Upper lobe of right lung (tissue), 1 donor: Measurements from ENCODE around the gene LYPD6B. TPM values are rescaled to one million over a fixed set of nuclear protein-coding genes. Genes with fewer than 3 reads are reported as not detected.

Experiments
- ATAC-seq: fragments of 200-7000 bp; cut with Tn5 transposase; one replicate; pipeline ENCODE4 v1.9.1; 2020; ENCODE audit warnings: mild to moderate bottlenecking, moderate library complexity
- DNase-seq: peaks from one replicate; pipeline ENCODE4 v3.0.0-alpha.2; 2020
- H3K27ac ChIP-seq: fragments of 200-600 bp; one replicate; pipeline ENCODE4 v1.8.0; 2022
- H3K27me3 ChIP-seq: fragments of 200-600 bp; one replicate; pipeline ENCODE4 v1.8.0; 2022; ENCODE audit warnings: mild to moderate bottlenecking
- H3K36me3 ChIP-seq: fragments of 200-600 bp; one replicate; pipeline ENCODE4 v1.8.0; 2022
- H3K4me1 ChIP-seq: fragments of 200-600 bp; one replicate; pipeline ENCODE4 v1.8.0; 2022
- H3K4me3 ChIP-seq: fragments of 200-600 bp; one replicate; pipeline ENCODE4 v1.8.0; 2022; ENCODE audit warnings: mild to moderate bottlenecking
- H3K9me3 ChIP-seq: fragments of 200-600 bp; one replicate; pipeline ENCODE4 v1.8.0; 2022
- CTCF ChIP-seq: fragments of 200-600 bp; IDR thresholded peaks from one replicate; pipeline ENCODE4 v1.8.0; 2022; ENCODE audit warnings: antibody characterized with exemption
- intact Hi-C: fragments of 100-400 bp; cut with DNase I; formaldehyde crosslinking; loops from one replicate; pipeline ENCODE4 v1.11.0; 2022
- total RNA-seq: library from RNA; stranded (reverse); fragmentation: NEBNext Ultra II Directional; extraction: Animal tissue kit (Norgen Biotek cat#: 25700); gene quantifications from one replicate; pipeline ENCODE4 v1.2.1, GENCODE V29; 2021
- donor health status: DM: no; HTN: yes; CAD: no; lungs with severe emphysema.

LYPD6B gene
- total RNA-seq, 1 donor from 2014 or later: 0.78 TPM

- H3K9me3 ChIP-seq: no peaks in the 10 kb centered on the region
- ATAC-seq: no peak
- intact Hi-C loops: no loop called here
- no peaks in the 10 kb centered on the region for H3K4me1 ChIP-seq
- no peaks in the 10 kb centered on the region for H3K27me3 ChIP-seq
- H3K27ac ChIP-seq: no peak overlapping the region
- H3K36me3 ChIP-seq: no peaks in the 10 kb centered on the region
- TF ChIP-seq CTCF: no peak
- H3K4me3 ChIP-seq: no peak overlapping the region
- no peak for DNase-seq
Observed at GRCh38 chr2:149077861-149078260, 39.4 kb downstream of the LYPD6B start.

GRCh38 chr2:149080099-149080498, 41.6 kb downstream of the LYPD6B start:
- Histone ChIP-seq H3K9me3 (no peaks in the 10 kb centered on the region), H3K36me3 (no peaks in the 10 kb centered on the region), H3K27me3 (no peaks in the 10 kb centered on the region), H3K4me3 (no peak overlapping the region), H3K27ac (no peak overlapping the region), H3K4me1 (no peaks in the 10 kb centered on the region)
- DNase-seq: no peak
- no peak for ATAC-seq
- TF ChIP-seq CTCF: no peak
- intact Hi-C loops: no loop called here

- Histone ChIP-seq H3K27me3 (no peaks in the 10 kb centered on the region), H3K4me3 (no peak overlapping the region), H3K4me1 (no peaks in the 10 kb centered on the region), H3K36me3 (no peaks in the 10 kb centered on the region), H3K27ac (no peak overlapping the region), H3K9me3 (no peaks in the 10 kb centered on the region)
- intact Hi-C loops: no loop called here
- no peak for TF ChIP-seq CTCF
- DNase-seq (no peak), ATAC-seq (no peak)
Observed at GRCh38 chr2:149080971-149081370, 42.5 kb downstream of the LYPD6B start.

GRCh38 chr2:149082079-149082478, 43.6 kb downstream of the LYPD6B start:
- ATAC-seq (no peak), DNase-seq (no peak)
- TF ChIP-seq CTCF: no peak
- H3K27ac ChIP-seq: no peak overlapping the region
- H3K4me1 ChIP-seq: no peaks in the 10 kb centered on the region
- no peak overlapping the region for H3K4me3 ChIP-seq
- no peaks in the 10 kb centered on the region for H3K36me3 ChIP-seq
- no peaks in the 10 kb centered on the region for H3K27me3 ChIP-seq
- no peaks in the 10 kb centered on the region for H3K9me3 ChIP-seq
- intact Hi-C loops: no loop called here

GRCh38 chr2:149082735-149083134, 44.2 kb downstream of the LYPD6B start:
- intact Hi-C loops: no loop called here
- Histone ChIP-seq H3K27ac (no peak overlapping the region), H3K27me3 (no peaks in the 10 kb centered on the region), H3K4me3 (no peak overlapping the region), H3K36me3 (no peaks in the 10 kb centered on the region), H3K9me3 (no peaks in the 10 kb centered on the region), H3K4me1 (no peaks in the 10 kb centered on the region)
- TF ChIP-seq CTCF: no peak
- ATAC-seq (no peak), DNase-seq (no peak)
